Naive thymus-derived CD4-positive, alpha-beta T cell (primary cell): ENCODE results near the gene DUS2. TPM values are rescaled to one million over a fixed set of nuclear protein-coding genes. Genes with fewer than 3 reads are reported as not detected.
"Not testable (repeated sequence)": the region's sequence is repeated elsewhere in the genome, so short reads cannot be mapped to it uniquely, and the experiment has no call there.

Source experiments
- ATAC-seq: fragments of 150-1000 bp; cut with Tn5 transposase; 2 replicates; pipeline ENCODE4 v1.10.0; 2021; ENCODE audit warnings: mild to moderate bottlenecking, moderate library complexity
- CTCF ChIA-PET: fragments of 350-600 bp; sonication (Branson Sonifier 250); formaldehyde crosslinking; loops from one replicate; lab custom pipeline; 2021; ENCODE audit warnings: antibody characterized with exemption; lab: Charles Lee
- POLR2A ChIA-PET: fragments of 350-600 bp; sonication (Branson Sonifier 250); formaldehyde crosslinking; loops from one replicate; lab custom pipeline; 2021; ENCODE audit warnings: antibody characterized with exemption, inconsistent platforms; lab: Charles Lee
- DNase-seq, 9 donors: peaks; one replicate each; pipeline versions ENCODE4 v3.0.0 to v3.0.0-alpha.2; 2020 to 2022; ENCODE audit warnings: mixed read lengths in 1 of 9
- H3K27ac ChIP-seq: one replicate; pipeline ENCODE4 v1.7.0; 2013; ENCODE audit warnings: mild to moderate bottlenecking, low read depth, low read length, moderate library complexity
- H3K27me3 ChIP-seq, 2 donors: one replicate each; pipeline ENCODE4 v1.7.0; 2013; ENCODE audit warnings: low read length in 2 of 2, mild to moderate bottlenecking in 2 of 2, moderate library complexity in 2 of 2; ENCODE audit not compliant: control insufficient read depth in 2 of 2, insufficient read depth in 2 of 2
- H3K36me3 ChIP-seq, 3 experiments: 1 replicate in 2 of 3; 2 replicates in 1 of 3; pipeline ENCODE4 v1.7.0; 2013; ENCODE audit warnings: low read length in 3 of 3, mild to moderate bottlenecking in 3 of 3, moderate library complexity in 1 of 3; ENCODE audit not compliant: insufficient read depth in 3 of 3, control insufficient read depth in 2 of 3
- H3K4me1 ChIP-seq, 2 donors: one replicate each; pipeline ENCODE4 v1.7.0; 2013; ENCODE audit warnings: low read length in 2 of 2, mild to moderate bottlenecking in 2 of 2, moderate library complexity in 1 of 2; ENCODE audit not compliant: control insufficient read depth in 2 of 2, insufficient read depth in 2 of 2
- H3K4me3 ChIP-seq: 2 replicates; pipeline ENCODE4 v1.7.0; 2013; ENCODE audit warnings: mild to moderate bottlenecking, low read length
- H3K9me3 ChIP-seq, 3 experiments: 1 replicate in 2 of 3; 2 replicates in 1 of 3; pipeline ENCODE4 v1.7.0; 2013; ENCODE audit warnings: low read length in 3 of 3; ENCODE audit not compliant: control insufficient read depth in 2 of 3
- H3K27ac Mint-ChIP-seq, 9 donors: one replicate each; pipeline ENCODE4 v1.8.0; 2020 to 2022; ENCODE audit warnings: mixed read lengths in 9 of 9, mild to moderate bottlenecking in 8 of 9, moderate library complexity in 5 of 9, inconsistent platforms in 2 of 9
- H3K27me3 Mint-ChIP-seq, 5 donors: one replicate each; pipeline ENCODE4 v1.8.0; 2021 to 2022; ENCODE audit warnings: mixed read lengths in 5 of 5, mild to moderate bottlenecking in 1 of 5
- H3K36me3 Mint-ChIP-seq, 5 donors: one replicate each; pipeline ENCODE4 v1.8.0; 2020 to 2022; ENCODE audit warnings: mixed read lengths in 5 of 5, mild to moderate bottlenecking in 3 of 5, inconsistent platforms in 1 of 5
- H3K4me1 Mint-ChIP-seq, 7 donors: one replicate each; pipeline ENCODE4 v1.8.0; 2020 to 2022; ENCODE audit warnings: mixed read lengths in 7 of 7, mild to moderate bottlenecking in 3 of 7, inconsistent platforms in 1 of 7
- H3K4me3 Mint-ChIP-seq, 10 donors: one replicate each; pipeline ENCODE4 v1.8.0; 2020 to 2022; ENCODE audit warnings: mild to moderate bottlenecking in 10 of 10, mixed read lengths in 10 of 10, moderate library complexity in 6 of 10, inconsistent platforms in 2 of 10
- H3K9me3 Mint-ChIP-seq, 11 donors: one replicate each; pipeline ENCODE4 v1.8.0; 2020 to 2022; ENCODE audit warnings: mixed read lengths in 11 of 11, mild to moderate bottlenecking in 4 of 11, inconsistent platforms in 1 of 11, moderate library complexity in 1 of 11
- intact Hi-C, 2 donors: fragments of 100-400 bp; cut with micrococcal nuclease; formaldehyde crosslinking; loops; one replicate each; pipeline ENCODE4 v1.15.1; 2023
- polyA plus RNA-seq, 2 donors: library from polyadenylated mRNA; unstranded; fragments of 300-500 nt; fragmentation: Illumina TruSeq; gene quantifications; one replicate each; pipeline ENCODE4 v1.2.3, GENCODE V29; 2021
- total RNA-seq, 6 experiments: library from RNA in 5 of 6; stranded (reverse) in 5 of 6; gene quantifications; 1 replicate in 5 of 6; 2 replicates in 1 of 6; pipeline ENCODE4 v1.2.3 and lab custom pipeline; 2021 to 2026

Gene DUS2
- total and polyA plus RNA-seq, 7 experiments from 2014 or later, result 8.7 to 25.9 (median 15.3) TPM

DNA sequence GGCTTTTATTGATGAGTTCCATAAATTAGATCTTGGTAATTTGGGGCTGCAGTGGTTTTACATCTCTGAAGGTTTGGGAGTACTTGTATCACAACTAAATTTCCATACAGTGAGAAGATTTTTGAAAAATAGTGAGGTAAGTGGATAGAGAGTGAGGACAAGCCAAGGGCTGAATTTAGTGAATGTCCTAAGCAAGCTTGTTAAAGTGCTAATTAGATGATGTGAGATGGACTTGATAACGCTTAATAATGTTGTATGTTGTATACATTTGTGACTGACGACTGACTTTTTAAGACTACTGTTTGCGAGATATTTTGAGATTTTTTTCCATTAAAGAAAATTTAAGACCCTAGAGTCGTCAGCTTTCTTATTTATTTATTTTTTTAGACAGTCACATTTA lies 66.0 kb downstream of the DUS2 start:
- DNase-seq (no peak), ATAC-seq (no peak)
- H3K27ac Mint-ChIP-seq, result peak overlapping the region; percentile 73 to 96 (median 85)
- no peaks in the 10 kb centered on the region for H3K9me3 Mint-ChIP-seq
- H3K27ac ChIP-seq, result peak overlapping the region; percentile 54
- H3K9me3 ChIP-seq, result no peaks in the 10 kb centered on the region
- H3K36me3 Mint-ChIP-seq, result peaks cover 0 to 14% (median 0%) of the 10 kb centered on the region in 5 donors
- H3K4me1 Mint-ChIP-seq, result peaks cover 57 to 76% (median 67%) of the 10 kb centered on the region in 7 donors
- CTCF ChIA-PET, result interaction anchor here (0.7 to 1.5 kb wide), 2 partner anchors 17 to 28 kb away, joined by 3 to 5 read pairs; no protein-coding TSS in a partner anchor
- no peaks in the 10 kb centered on the region for H3K27me3 Mint-ChIP-seq
- no peaks in the 10 kb centered on the region for H3K27me3 ChIP-seq
- peak overlapping the region; percentile 71 to 97 (median 86) for H3K4me3 Mint-ChIP-seq
- POLR2A ChIA-PET, result interaction anchor here (0.6 to 12.7 kb wide), 4 partner anchors 12 to 141 kb away, joined by 3 to 300 read pairs (median 4); partner anchors contain the start of gene DPEP2
- H3K4me1 ChIP-seq, result peaks cover 62 to 65% of the 10 kb centered on the region in 2 donors
- H3K36me3 ChIP-seq, result peaks cover 0 to 4% (median 0%) of the 10 kb centered on the region in 3 experiments
- intact Hi-C loops, result loop anchor here (5.0 to 10.0 kb wide), 4 partner anchors 247 to 1246 kb away; partner anchors contain the start of genes COG8 (in 1 of the 2), CTCF (in 1 of the 2), NIP7 (in 1 of the 2) and PDF (in 1 of the 2)
- H3K4me3 ChIP-seq, result peak overlapping the region; percentile 10

DNA sequence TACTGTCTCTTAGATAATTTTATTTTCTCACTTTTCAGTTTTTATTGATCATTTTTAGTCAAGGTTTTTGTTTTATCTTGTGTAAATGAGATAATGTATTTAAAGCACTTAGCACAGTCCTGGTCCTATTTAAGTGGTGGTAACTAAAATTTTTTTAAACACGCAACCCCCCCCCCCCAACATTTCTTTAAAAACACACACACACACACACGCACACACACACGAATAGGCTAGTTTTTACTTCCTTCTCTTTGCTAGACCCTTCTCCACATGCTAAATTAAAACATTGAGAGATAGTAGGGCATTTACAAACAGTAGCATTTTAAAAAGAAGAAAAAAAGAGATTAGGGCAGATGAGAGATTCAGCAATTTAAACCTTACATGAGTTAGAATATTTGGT lies 67.0 kb downstream of the DUS2 start:
- Histone ChIP-seq H3K27me3 (no peaks in the 10 kb centered on the region), H3K27ac (peak overlapping the region; percentile 54), H3K9me3 (no peaks in the 10 kb centered on the region), H3K4me3 (peak overlapping the region; percentile 20), H3K4me1 (peaks cover 67 to 71% of the 10 kb centered on the region in 2 donors), H3K36me3 (peaks cover 0 to 4% (median 0%) of the 10 kb centered on the region in 3 experiments)
- peak overlapping the region; percentile 4 to 97 (median 82) for H3K4me3 Mint-ChIP-seq
- peaks cover 63 to 82% (median 72%) of the 10 kb centered on the region in 7 donors for H3K4me1 Mint-ChIP-seq
- H3K27ac Mint-ChIP-seq, result peak overlapping the region; percentile 24 to 89 (median 78)
- CTCF ChIA-PET, result no interaction called here
- H3K9me3 Mint-ChIP-seq, result no peaks in the 10 kb centered on the region
- ATAC-seq (no peak), DNase-seq (peak in 1 of 9 donors; percentile 27)
- POLR2A ChIA-PET, result interaction anchor here (0.6 to 12.7 kb wide), 3 partner anchors 10 to 90 kb away, joined by 3 to 300 read pairs (median 5); no protein-coding TSS in a partner anchor
- H3K36me3 Mint-ChIP-seq, result peaks cover 0 to 14% (median 0%) of the 10 kb centered on the region in 5 donors
- intact Hi-C loops, result loop anchor here (5.0 kb wide), 2 partner anchors 42 to 122 kb away; no protein-coding TSS in a partner anchor
- no peaks in the 10 kb centered on the region for H3K27me3 Mint-ChIP-seq

DNA sequence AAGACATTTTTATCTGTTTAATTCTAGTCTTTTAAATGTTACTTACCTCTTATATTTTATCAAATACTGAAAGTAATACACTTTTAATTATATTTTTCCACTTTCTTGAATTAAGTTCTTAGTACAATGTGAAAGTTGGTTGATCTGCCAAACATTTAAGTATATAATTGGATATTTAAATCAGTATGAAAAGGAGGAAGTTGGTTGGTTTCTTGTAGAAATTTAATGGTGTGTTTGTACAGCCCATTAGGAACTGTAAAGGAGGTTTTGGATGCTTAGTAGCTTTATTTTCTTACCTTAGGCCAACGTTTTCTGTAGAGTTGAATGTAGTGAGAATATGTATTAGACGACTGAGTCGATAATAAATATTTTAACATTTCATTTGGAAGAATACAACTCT lies 67.4 kb downstream of the DUS2 start:
- Histone ChIP-seq H3K4me1 (peaks cover 71 to 75% of the 10 kb centered on the region in 2 donors), H3K9me3 (no peaks in the 10 kb centered on the region), H3K27me3 (no peaks in the 10 kb centered on the region), H3K27ac (peak overlapping the region; percentile 54), H3K36me3 (peaks cover 0 to 4% (median 0%) of the 10 kb centered on the region in 3 experiments), H3K4me3 (no peak overlapping the region)
- ATAC-seq (no peak), DNase-seq (no peak)
- no peaks in the 10 kb centered on the region for H3K27me3 Mint-ChIP-seq
- ChIA-PET CTCF (no interaction called here), POLR2A (interaction anchor here (1.0 to 1.6 kb wide), 4 partner anchors 11 to 27 kb away, joined by 3 to 5 read pairs (median 4); no protein-coding TSS in a partner anchor)
- no peaks in the 10 kb centered on the region for H3K9me3 Mint-ChIP-seq
- peak overlapping the region; percentile 14 to 97 (median 82) for H3K4me3 Mint-ChIP-seq
- intact Hi-C loops, result loop anchor here (5.0 kb wide), 2 partner anchors 42 to 122 kb away; no protein-coding TSS in a partner anchor
- H3K4me1 Mint-ChIP-seq, result peaks cover 66 to 84% (median 74%) of the 10 kb centered on the region in 7 donors
- H3K36me3 Mint-ChIP-seq, result peaks cover 0 to 15% (median 0%) of the 10 kb centered on the region in 5 donors
- H3K27ac Mint-ChIP-seq, result peak overlapping the region; percentile 24 to 89 (median 85)

DNA sequence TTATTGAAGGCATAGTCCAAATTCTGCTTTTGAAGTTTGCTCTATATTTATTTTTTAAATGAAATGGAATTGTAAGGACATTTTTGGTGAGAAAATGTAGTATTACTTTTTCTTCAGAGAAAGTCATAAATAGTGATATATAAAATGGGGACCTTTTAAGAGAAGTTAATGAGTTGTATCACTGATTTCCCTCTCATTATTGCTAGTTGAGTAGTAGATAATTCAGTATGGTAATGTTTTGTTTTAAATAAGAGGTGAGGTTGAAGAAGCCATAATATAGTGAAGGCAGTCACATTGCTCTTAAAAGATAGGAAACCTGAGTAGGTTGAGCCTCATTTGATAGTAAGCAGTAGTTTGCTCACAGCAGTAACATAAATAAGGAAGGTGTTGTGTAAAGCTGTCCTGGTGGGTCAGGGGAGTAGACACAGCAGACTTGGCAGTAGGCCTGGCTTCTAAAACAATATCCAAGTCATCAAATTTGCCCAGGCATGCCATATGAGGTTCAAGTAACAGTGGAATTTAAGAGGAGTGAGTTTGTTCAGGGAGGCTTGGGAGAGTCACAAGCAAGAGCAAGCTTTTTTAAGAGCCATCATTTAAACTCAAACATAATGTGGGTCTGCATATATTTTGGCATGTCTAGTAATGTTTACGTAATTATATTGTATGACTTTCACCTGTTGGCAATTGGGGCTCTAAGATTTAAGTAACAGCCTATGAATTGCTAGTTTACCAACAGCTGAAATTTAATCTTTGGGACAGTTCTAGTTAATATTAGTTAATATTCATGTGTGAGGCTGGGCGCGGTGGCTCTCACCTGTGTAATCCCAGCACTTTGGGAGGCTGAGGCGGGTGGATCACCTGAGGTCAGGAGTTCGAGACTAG lies 68.5 kb downstream of the DUS2 start:
- Histone ChIP-seq H3K4me1 (peaks cover 79 to 81% of the 10 kb centered on the region in 2 donors), H3K27me3 (no peaks in the 10 kb centered on the region), H3K9me3 (no peaks in the 10 kb centered on the region), H3K36me3 (no peaks in the 10 kb centered on the region), H3K4me3 (no peak overlapping the region), H3K27ac (peak overlapping the region; percentile 54)
- ATAC-seq (no peak), DNase-seq (no peak)
- H3K4me3 Mint-ChIP-seq, result peak overlapping the region; percentile 2 to 96 (median 42)
- H3K36me3 Mint-ChIP-seq, result peaks cover 0 to 12% (median 0%) of the 10 kb centered on the region in 5 donors
- intact Hi-C loops, result loop anchor here (5.0 kb wide), 2 partner anchors 41 to 121 kb away; no protein-coding TSS in a partner anchor
- peak overlapping the region in 8 of 9 donors; percentile 18 to 89 (median 80) for H3K27ac Mint-ChIP-seq
- no peaks in the 10 kb centered on the region for H3K9me3 Mint-ChIP-seq
- CTCF ChIA-PET, result interaction anchor here (0.8 to 3.9 kb wide), 5 partner anchors 18 to 136 kb away, joined by 3 to 18 read pairs (median 4); no protein-coding TSS in a partner anchor
- POLR2A ChIA-PET, result interaction anchor here (0.6 to 3.5 kb wide), 11 partner anchors 7 to 246 kb away, joined by 3 to 24 read pairs (median 4); partner anchors contain the start of gene NFATC3
- no peaks in the 10 kb centered on the region for H3K27me3 Mint-ChIP-seq
- H3K4me1 Mint-ChIP-seq, result peaks cover 69 to 94% (median 84%) of the 10 kb centered on the region in 7 donors

DNA sequence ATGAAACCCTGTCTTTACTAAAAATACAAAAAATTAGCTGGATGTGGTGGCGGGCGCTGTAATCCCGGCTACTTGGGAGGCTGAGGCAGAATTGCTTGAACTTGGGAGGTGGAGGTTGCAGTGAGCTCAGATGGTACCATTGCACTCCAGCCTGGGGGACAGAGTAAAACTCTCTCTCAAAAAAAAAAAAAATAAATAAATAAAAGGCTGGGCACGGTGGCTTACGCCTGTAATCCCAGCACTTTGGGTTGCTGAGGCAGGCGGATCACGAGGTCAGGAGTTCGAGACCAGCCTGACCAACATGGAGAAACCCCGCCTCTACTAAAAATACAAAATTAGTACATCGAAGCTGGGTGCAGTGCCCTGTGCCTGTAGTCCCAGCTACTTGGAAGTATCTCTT lies 69.2 kb downstream of the DUS2 start:
- Mint-ChIP-seq H3K27ac (peak overlapping the region in 7 of 9 donors; percentile 62 to 90 (median 86)), H3K4me3 (peak overlapping the region in 8 of 10 donors; percentile 3 to 96 (median 45)), H3K4me1 (peaks cover 71 to 94% (median 86%) of the 10 kb centered on the region in 7 donors)
- ChIA-PET POLR2A (interaction anchor here (0.7 to 3.5 kb wide), 8 partner anchors 7 to 247 kb away, joined by 3 to 24 read pairs (median 4); partner anchors contain the start of gene NFATC3), CTCF (interaction anchor here (0.8 to 3.9 kb wide), 9 partner anchors 8 to 169 kb away, joined by 3 to 18 read pairs (median 5); partner anchors contain the start of gene NFATC3)
- H3K4me3 ChIP-seq, H3K36me3 ChIP-seq, H3K36me3 Mint-ChIP-seq, DNase-seq, H3K27me3 Mint-ChIP-seq, ATAC-seq, H3K27ac ChIP-seq, H3K9me3 Mint-ChIP-seq, H3K27me3 ChIP-seq, H3K9me3 ChIP-seq: not testable (repeated sequence)
- intact Hi-C loops, result loop anchor here (5.0 kb wide), 2 partner anchors 40 to 120 kb away; no protein-coding TSS in a partner anchor
- H3K4me1 ChIP-seq, result peaks cover 86 to 87% of the 10 kb centered on the region in 2 donors
